ENCODE data around the gene NAV1.
A peak's percentile ranks its signal among the peaks of the same experiment; 100 is the strongest.

NAV1 gene

DNA sequence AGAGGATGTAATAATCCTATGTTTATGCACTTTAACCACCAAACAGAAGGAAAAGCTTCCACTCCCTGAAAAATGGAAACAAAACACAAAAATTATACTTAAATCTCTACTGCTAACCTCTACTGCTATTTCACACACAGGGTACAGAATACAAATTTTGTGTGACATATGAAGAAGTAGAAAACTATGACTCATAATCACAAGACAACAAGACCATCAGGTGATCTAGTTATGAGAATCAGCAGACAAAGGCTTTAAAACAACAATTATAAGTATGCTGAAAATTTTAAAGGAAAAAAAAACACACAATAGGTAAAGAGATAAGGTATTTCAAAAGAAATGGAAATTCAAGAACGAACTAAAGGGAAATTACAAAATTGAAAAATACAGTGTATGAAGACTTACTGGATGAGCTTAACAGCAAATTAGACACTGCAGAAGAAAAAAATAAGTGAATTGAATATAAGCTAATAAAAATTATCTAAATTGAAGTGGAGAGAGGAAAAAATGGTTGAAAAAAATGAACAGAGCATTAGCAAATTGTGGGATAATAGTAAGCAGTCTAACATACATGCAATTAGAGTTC is 13.6 kb upstream of the NAV1 start:
- no peak for DNase-seq

DNA sequence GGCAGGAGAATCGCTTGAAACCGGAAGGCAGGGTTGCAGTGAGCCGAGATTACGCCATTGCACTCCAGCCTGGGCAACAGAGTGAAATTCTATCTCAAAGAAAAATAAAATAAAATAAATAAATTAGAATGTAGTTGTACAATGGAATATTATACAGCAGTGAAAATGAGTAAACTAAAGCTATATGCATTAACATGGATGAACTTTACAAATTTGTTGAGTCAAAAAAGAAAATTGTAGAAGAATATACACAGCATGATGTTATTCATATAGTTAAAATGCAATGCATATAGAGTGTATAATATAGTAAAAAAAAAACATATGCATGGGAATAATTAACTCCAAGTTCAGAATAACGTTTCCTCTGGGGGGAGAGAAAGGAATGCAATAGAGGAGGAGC is 11.0 kb upstream of the NAV1 start:
- no peak for DNase-seq

DNA sequence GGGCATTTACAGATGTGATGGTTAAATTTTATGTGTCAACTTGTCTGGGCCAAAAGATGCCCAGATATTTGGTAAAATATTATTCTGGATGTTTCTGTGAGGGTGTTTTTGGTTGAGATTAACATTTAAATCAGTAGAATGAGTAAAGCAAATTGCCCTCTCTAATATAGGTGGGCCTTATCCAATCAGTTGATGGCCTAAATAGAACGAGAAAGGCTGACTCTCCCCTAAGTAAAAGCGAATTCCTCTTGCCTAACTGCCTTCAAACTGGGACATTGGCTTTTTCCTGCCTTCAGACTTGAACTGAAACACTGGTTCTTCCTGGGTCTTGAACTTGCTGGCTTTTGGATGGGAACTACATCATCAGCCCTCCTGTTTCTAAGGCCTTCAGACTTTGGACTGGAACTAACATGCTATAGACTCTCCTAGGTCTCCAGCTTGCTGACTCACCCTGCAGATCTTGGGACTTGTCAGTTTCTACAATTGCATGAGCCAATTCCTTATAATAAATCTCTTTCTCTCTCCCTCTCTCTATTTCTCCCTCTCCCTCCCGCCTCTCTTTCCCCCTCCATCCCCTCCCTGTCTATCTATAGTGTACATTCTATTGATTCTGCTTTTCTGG is 10.2 kb upstream of the NAV1 start:
- DNase-seq = no peak

DNA sequence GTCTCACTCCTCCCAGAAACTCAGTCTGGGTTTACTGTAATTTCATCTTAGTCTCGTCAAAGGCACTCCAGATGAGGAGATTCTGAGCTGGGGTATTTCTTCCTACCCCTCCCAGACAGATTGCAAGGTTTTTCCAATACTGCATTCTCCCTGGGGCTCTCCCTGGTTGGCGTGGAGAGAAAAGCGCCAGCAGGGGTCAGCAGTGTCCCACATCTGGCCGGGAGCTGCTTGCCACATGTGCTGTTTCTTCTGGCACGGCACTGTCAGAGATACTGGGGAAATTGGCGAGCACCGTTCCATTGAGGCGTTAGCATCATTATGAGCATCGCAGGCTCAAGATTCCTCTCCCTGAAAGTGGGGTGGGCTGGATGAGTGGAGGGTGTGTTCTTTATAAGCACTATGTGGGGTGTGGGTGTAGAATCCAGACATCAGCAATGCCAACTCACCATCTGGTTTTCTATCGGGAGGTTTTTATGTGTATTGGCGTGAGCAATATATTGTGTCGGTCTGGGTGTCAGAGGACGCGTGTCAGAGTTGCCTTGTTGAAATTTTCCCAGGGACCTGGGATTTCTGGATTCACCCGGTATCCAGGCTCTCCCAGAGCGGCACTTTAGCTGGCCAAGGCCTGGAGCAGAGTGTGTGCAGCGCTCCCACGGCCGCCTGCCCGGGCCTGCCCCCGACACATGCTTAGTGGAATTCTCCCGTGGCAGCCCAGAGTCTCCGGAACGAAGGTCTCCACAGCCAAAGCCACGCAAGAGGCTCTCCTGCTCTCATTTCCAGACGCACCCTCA is 8.0 kb upstream of the NAV1 start:
- peak; percentile 66 for DNase-seq

DNA sequence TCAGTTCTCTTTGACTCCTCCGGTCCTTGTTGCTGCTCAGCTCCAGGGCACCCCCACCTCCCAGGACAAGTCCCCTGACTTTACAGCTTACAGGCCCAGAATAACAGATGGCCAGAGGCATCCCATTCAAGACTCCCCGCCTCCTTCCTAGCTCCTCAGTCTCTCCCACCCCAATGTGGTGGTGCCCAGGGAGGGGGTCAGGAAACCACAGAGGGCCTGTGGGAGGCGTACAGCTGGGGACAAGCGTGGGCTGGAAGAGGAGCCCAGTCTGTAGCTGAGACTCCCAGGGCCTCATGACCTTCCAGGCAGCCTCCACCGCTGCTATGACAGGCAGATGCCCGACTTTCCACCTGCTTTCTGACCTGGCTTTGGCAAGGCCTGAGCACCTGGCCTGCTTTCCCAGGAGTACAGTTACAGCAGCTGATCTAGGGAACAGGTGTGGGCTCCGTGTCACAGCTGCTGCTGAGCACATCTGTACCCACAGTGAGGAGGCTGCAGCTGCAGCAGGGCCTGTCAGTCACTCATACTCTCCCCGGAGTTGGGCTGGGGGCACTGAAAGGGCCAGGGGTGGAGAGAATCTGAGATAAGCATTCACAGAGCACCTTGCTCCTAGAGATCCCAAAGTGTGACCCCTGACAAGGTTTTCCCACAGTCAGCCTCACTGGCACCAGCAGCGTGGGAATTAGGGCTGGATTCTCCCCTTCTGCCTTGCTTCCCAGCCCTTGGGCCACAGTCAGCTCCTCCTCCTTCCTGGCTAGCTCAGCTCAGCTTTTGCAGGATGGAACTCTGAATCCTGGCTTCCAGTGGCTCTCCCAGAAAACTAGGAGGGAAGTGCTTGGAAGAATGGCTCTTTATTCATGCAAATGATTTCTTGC is 7.1 kb upstream of the NAV1 start:
- DNase-seq = peak; percentile 70

DNA sequence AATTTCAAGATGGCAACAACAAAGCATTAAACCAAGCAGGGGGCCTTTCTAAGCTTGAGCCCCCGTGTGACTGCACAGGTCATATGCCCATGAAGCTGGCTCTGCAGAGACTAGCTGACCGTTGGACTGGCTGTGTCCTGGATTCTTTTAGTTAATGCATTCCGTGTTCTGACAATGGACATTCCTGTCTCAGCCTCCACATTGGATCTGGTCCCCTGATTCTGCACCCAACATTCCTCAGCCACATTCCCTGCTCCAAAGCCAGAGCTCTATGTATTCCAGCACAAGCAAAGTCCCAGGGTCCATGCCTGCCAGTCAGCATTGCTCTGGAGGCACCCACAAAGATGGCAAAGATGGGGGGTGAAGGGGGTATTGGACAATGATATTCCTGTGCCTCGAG is 5.1 kb upstream of the NAV1 start:
- no peak for DNase-seq

DNA sequence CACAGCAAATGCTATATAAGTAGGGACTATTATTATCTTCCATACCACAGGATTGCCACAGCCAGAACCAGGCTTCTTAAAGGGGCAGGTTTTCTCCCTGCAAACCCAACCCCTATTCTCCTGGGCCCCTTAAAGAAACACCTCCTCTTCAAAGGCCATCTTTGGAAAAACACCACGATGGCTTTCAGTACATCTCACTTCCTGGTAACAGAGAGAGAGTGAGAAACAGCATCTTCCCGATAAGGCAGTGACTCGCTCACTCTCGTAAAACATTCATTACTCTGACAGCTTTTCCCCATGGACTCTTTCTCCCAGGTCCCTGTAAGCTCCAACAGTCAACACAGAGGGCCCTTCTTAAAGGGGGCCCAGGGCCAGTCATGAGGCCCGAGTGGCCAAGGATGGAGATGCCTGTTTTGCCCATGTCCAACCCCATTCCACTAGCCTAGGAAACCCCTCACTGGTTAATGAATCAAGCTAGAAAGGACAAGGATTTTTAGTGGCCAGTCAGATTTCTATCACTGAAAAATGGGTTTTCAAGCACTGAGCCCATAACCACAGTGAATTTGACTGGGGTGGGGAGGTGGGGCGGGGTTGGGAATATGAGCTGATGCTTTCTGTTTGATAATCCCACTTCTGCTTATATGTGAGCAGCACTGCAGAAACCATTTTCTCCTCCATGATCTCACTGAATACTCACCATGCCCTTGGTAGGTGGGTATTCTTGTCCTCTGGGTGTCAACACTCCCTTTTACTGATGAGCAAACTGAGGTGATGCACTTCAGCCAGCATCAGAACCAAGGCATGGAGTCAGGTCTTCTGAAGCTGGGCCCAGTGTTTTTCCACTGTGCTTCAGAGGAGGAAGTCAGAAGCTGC is 3.6 kb upstream of the NAV1 start:
- DNase-seq = no peak

DNA sequence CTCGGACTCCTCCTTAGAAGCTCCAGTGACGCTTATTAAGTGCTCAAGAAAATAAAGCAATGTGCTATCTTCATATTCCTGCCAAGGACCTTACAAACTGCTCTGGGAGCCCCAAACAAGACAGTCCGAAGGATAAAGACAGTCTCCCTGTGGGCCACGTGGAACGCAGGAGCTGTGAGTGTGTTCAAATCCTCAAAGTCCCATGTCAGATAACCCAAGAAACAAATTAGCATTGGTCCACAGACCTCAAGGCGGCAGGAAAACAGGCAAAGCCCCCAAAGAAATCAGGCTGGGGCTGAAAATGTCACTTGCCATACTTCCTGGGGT is 3.0 kb upstream of the NAV1 start:
- no peak for DNase-seq

DNA sequence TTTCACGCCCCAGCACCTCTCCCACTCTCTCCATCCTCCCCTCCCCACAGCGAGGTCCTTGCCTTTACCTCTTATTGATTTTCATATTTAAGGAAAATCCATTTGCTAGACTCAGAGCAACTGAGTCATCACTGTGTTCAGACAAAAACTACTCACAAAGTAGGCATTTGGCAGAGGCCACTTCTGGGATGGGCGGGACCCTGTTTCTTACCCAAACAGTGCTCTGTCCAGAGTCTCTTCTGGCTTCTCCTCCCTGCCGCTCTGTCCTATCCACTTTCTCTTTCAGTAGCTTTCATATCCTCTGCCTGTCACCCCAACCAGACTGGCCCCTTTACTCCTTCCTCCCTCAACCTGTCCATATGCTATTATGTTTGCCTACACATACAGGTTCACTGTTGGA is 2.4 kb upstream of the NAV1 start:
- no peak for DNase-seq

DNA sequence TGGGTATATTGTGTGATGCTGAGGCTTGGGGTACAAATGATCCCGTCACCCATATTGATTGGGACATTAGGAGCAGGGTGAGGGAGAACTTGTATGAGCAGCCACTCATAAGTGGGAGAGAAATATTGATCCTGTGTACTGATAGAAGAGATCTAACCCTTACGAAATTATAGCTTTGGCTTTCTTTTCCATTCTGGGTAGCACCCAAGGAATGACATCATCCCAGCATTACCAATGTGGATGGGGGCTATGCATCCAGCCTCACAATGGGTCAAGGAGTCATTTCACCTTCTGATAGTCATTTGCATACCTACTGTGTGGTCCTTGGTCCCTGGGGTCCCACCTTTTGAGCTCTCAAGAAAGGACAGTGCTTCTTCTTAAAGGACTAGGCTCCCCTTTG is 1.9 kb upstream of the NAV1 start:
- no peak for DNase-seq

DNA sequence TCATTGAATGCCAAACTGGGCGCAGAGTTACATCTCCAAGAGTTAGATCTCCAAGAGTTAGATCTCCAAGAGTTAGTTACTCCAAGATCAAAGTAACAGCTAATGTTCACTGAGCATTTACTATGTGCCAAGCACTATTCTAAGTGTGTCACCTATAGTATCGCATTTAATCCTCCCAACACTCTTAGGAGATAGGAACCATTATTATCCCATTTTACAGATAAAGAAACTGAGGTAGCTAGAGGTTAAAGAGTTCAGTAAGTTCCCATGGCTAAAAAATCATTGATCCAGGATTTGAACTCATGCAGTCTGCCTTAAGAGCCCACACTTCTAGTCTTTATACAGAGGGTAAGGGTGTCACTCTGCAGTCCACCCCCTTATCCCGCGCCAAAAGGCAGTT is 1.5 kb upstream of the NAV1 start:
- DNase-seq = no peak

DNA sequence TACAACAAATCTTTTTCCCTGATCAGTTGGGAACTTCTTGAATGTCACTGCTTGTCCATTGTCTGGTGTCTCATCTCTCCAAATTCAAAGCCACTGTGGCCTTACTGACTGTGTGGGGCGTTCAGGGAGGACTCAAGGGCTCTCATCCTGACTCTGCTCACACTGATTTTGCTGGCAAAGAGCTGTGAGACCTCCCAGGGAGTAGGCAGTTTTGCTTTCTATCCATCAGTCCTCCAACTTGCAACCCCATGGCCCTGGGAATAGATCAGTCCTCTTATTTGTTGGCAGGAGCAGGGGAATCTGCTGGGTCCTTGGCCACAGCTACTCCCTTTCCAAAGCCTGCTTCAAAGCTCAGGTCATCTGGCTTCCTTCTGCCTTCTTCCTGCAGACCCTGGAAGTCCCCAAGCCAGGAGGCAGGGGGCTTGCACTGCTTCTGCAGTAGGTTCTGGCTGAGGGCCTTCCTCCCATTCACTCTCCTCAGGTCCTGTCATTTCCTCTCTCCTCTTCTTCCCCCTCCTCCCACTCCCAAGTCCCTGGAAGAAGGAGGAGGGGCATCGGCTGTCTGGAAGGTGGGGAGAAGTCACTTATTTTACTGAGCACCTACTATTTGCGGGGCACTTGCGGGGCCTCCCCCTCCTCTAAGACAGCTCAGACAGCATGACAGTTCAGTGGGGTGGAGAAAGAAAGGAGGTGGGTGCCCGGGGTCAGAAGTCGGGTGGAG is 876 bp upstream of the NAV1 start:
- no peak for DNase-seq

DNA sequence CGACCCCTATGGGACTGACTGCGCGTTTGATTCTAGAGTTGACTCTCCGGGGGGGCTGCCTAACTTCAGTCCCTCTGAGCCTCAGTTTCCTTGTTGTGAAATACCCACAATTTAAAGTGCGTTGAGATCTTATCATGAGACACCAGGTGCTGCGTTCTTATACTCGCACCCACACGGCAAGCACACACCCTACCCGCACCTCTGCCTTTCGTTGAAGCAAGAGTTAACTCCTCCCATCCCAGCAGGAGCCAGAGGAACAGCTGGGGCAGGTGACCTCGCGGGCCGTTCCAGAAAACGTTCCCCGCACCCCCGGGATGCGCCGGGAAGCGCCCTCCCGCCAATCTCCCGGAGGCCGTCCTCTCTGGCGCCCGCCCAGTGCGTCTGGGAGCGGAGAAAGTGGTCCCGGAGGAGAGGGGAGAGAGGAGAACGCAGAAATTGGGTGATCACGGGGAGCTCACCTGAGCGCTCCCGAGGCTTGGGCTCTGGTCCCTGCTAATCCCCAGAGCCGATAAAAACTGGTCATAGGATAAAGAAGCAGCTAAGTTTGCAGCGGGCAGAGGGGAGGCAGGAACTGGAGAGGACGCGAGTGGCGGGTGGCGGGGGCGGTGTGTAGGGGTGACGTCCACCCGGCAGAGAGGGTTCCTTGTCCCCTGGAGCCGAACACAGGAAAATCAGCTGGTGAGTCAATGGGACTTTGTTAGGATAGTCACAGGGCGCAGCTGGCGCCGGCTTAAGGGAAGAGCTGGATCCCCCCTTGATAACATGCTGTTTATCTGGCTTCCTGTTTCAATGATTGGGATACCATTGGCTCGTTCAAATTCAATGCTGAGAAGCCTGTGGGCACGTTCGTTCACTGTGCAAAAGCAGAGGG is 869 bp downstream of the NAV1 start:
- no peak for DNase-seq

DNA sequence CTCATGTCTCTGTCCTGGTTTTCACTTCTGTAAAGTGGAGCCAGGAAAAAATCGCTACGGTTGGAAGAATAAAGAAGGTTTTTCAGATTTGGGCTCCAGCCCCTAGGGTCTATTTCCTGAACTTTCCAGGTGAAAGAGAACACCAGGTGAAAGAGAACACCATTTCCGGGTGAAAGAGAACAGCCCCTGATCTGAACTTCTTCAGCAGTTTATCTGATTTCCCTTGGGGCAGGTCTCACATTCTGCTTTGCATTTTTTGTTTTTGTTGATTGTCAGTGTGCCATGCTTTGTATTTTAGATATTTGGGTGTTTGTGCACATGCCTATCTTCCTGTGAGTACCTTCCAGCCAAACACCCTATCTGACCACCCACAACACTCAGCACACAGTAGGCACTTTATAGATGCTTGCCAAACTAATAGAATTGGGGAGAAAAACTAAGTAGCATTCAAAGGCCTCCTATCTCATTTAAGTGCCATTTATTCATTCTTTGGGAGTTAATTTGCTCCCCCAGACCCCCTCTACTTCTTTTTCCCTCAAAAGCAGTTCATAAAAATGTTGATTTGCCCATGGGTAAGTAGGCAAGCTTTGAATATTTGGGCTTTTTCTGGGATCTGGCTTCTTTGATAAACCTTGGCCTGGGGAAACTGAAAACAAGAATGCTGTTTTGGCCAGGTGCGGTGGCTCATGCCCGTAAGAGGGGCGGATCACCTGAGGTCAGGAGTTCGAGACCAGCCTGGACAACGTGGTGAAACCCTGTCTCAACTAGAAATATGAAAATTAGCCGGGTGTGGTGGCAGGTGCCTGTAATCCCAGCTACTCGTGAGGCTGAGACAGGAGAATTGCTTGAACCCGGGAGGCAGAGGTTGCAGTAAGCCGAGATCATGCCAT is 2.2 kb downstream of the NAV1 start:
- DNase-seq = no peak

DNA sequence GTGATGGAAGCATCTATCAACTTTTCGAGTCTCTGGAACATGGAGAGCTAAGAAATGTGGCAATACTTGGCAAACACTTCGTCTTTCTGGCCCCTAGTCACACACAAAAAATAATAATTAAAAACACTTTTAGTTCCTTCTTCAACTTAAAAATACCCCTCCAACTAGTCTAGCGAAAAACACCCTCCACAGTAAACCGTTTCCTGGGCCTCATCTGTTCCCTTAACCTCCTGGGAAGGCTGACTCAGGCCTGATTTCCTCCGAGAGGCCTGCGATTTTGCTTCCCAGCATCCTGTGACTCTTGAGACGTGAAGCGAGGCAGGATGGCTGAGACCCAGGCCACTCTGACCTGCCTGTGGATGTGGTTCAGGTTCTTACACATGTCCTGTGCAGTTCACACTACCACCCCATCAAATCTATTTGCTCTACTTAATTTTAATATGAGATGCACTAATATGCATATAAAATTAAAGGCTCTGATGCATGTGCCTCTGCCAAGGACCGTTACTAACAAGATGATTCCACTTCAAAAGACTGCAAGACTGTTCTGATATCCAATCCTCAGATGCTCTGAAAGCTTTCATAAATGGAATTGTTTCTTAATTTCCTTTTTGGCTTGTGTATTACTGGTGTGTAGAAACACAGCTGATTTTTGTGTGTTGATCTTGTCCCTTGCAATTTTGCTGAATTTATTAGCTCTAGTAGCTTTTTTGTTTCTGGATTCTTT is 3.5 kb downstream of the NAV1 start:
- no peak for DNase-seq

DNA sequence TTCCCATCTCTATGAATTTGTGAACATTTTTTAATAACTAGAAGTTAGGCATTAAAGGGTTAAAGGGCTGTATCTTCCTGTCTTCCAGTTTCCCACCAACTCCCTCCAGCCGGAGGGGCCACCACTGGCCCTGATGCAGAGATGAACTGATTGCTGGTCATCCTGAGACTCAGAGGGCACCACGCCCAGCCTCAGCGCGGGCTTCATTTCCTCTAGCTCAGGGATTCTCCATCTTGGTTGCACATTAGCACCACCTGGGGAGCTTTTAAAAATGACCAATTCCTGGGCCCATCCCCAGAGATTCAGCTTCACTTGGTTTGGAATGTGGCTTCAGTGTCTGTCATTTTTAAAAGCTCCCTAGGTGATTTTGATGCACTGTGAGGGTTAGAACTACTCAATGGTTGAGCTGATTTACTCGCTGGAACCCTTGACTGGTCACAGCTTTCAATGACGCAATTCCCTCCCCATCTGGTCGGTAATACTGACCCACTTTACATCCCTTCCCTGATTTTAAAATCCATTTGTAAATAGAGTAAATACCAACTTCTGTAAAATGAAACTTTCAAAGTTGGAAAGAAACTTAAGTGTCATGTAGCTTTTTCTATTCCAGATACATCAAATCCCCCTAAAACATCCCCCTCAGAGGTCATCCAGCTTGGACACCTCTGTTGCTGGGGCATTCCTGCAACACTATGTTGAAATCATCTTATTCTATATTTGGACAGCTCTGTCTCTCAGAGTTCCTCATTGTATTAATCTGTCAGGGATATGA is 5.1 kb downstream of the NAV1 start:
- no peak for DNase-seq

DNA sequence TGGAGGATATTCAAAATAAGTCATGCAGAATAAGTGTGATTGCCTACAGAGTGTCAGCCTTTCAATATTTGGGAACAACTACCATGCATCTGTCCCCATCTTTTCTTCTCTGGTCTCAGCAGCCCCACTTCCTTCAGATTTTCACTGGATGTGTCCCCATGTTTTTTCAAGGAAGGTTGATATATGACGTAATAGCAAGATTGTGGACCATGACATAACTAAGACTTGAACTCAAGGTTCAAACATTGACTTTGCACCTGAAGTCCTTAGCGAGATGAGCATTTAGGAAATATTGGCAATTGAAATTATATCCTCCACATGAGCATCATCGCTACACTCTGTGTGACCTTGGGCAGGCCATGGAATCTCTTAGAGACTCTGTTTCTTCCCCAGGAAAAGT is 5.8 kb downstream of the NAV1 start:
- no peak for DNase-seq

DNA sequence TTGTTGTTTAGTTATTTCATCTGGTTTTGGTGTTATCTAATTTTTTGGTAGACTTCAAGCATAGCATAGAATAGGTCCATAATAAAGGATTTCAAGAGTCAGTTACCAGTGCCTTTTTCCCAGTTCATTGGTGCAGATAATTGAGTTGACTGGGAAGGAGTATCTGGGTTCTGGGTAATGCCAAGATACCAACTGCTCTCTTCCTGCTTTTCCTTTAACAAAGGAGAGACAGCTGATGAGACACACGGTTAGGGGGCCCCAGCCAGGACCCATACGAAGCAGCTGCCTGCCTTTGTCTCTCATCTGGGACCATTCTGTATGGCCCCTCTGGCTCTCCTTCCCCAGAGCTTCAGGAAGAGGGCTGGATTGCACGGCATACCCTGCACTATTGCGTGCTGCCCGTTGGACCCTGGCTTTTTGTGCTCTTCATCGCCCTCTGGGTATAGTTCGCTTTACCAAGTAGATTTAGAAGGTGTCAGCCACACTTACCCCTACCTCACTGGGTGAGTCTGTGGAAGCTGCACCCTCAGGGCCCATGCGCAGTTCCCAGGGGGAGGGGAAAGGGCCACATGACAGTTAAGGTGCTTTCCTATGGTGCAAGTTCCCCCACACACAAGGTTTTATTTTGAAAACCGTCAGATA is 7.0 kb downstream of the NAV1 start:
- peak; percentile 12 for DNase-seq
